SK-MEL-5 (cell line): ENCODE results near the gene CDH4. TPM values are rescaled to one million over a fixed set of nuclear protein-coding genes. Genes with fewer than 3 reads are reported as not detected.
"Not testable (repeated sequence)": the region's sequence is repeated elsewhere in the genome, so short reads cannot be mapped to it uniquely, and the experiment has no call there.

Experiments
- DNase-seq: peaks from one replicate; pipeline ENCODE4 v3.0.0-alpha.2; 2016; ENCODE audit warnings: low read depth, low spot score
- in situ Hi-C: cut with HindIII; loops from 2 replicates; pipeline ENCODE4 v1.10.0; 2016; ENCODE audit warnings: low sequenced_read_pairs, high pct_unique_total_duplicates, low pct_unique_long_range_greater_than_20kb
- total RNA-seq: library from RNA; depleted of rRNA; stranded (reverse); fragments of >200 nt; shearing (Covaris generic); gene quantifications from 2 replicates; pipeline ENCODE4 v1.2.3, GENCODE V29; 2014

CDH4 gene
- total RNA-seq, 1 experiment from 2014 or later, result not detected

GRCh38 chr20:61406773-61407172, 154.7 kb downstream of the CDH4 start:
- DNase-seq, in situ Hi-C loops: not testable (repeated sequence)

GRCh38 chr20:61407561-61407960, 155.5 kb downstream of the CDH4 start:
- in situ Hi-C loops, result no loop called here
- no peak for DNase-seq

GRCh38 chr20:61408951-61409740, 157.1 kb downstream of the CDH4 start:
- no peak for DNase-seq
- in situ Hi-C loops, result no loop called here

GRCh38 chr20:61411743-61412142, 159.7 kb downstream of the CDH4 start:
- DNase-seq, result no peak
- in situ Hi-C loops, result no loop called here

GRCh38 chr20:61413752-61414151, 161.7 kb downstream of the CDH4 start:
- in situ Hi-C loops, result no loop called here
- DNase-seq, result no peak

GRCh38 chr20:61414455-61414991, 162.5 kb downstream of the CDH4 start:
- peak; percentile 64 for DNase-seq
- in situ Hi-C loops, result no loop called here

GRCh38 chr20:61416546-61416945, 164.5 kb downstream of the CDH4 start:
- no peak for DNase-seq
- in situ Hi-C loops, result no loop called here

- no peak for DNase-seq
- in situ Hi-C loops, result no loop called here
These were observed 165.3 kb downstream of the CDH4 start for GRCh38 chr20:61417221-61417941.

GRCh38 chr20:61419010-61419409, 166.9 kb downstream of the CDH4 start:
- in situ Hi-C loops, result no loop called here
- DNase-seq, result no peak

GRCh38 chr20:61419501-61419900, 167.4 kb downstream of the CDH4 start:
- no peak for DNase-seq
- in situ Hi-C loops, result no loop called here

GRCh38 chr20:61420056-61420455, 168.0 kb downstream of the CDH4 start:
- no peak for DNase-seq
- in situ Hi-C loops, result no loop called here

GRCh38 chr20:61420781-61421180, 168.7 kb downstream of the CDH4 start:
- no peak for DNase-seq
- in situ Hi-C loops, result no loop called here

- DNase-seq, result no peak
- in situ Hi-C loops, result no loop called here
These were observed 170.8 kb downstream of the CDH4 start for GRCh38 chr20:61422636-61423425.

GRCh38 chr20:61424011-61424627, 172.1 kb downstream of the CDH4 start:
- DNase-seq, result no peak
- in situ Hi-C loops, result no loop called here

- in situ Hi-C loops, result no loop called here
- no peak for DNase-seq
These were observed 172.8 kb downstream of the CDH4 start for GRCh38 chr20:61424628-61425420.

GRCh38 chr20:61425541-61425991, 173.5 kb downstream of the CDH4 start:
- in situ Hi-C loops, result not testable (repeated sequence)
- DNase-seq, result peak; percentile 28

- in situ Hi-C loops, result no loop called here
- no peak for DNase-seq
These were observed 174.3 kb downstream of the CDH4 start for GRCh38 chr20:61426352-61426751.
